NCI-H345 treated with DMSO at 0.1 percent for 48 hours (cell line): ENCODE measurements around the gene COL23A1.

ENCODE experiments used
- DNase-seq: peaks from one replicate; lab custom pipeline; 2025; ENCODE audit not compliant: unreplicated experiment; lab: John Stamatoyannopoulos, UW

The COL23A1 gene

DNA sequence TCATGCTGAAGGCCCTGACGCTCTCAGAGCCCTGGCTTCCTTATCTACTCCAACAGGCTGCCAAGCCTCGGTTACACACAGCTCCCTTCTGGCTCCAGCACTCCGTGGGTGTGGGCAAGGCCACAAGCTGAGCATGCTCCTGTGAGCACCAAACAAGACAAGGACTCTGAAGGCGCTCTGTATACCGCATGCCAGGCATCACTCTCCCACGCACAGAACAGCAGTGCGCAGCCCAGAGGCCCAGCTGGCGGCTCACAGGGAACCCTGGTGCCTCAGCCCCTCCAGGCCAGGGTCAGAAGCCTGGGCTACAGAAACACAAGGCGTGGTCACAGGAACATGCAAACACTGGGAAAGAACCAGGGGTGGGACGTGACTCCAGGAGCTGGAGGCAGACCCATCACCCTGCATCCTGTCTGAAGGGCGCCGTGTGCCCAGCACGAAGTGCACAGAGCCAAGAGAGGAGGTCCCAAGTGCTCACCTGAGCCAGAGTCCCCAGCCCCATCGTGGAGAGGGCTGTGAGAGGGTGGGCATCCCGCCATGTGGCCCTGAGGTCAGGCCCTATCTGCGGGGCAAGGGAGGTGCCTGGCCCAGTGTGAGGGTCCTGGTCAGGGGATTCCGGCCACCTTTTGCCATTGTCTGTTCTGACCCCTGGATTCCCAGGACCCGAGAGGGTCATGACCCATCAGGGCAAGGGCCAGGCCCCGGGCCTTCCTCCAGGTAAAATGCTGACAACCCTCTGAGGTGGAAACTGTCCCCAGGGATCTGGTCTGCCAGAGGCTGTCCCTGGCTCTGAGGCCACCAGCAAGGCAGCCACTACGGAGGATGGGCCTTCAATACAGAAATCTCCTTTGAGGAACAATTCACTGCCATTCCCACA lies 54.7 kb downstream of the COL23A1 start:
- no peak for DNase-seq

DNA sequence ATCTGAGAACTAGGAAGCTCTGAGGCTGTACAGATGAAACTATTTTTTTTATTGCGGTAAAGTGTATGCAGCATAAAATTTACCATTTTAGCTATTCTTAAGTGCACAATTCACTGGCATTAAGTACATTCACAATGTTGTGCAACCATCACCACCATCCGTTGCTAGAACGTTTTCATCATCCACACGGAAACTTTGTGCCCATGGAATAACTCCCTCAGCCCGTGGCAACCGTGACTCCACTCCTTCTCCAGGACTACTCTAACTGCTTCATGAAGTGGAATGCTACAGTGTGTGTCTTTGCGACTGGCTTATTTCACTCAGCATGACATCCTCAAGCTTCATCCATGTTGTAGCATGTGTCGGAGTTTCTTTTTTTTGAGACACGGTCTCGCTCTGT lies 57.1 kb downstream of the COL23A1 start:
- DNase-seq, result no peak

DNA sequence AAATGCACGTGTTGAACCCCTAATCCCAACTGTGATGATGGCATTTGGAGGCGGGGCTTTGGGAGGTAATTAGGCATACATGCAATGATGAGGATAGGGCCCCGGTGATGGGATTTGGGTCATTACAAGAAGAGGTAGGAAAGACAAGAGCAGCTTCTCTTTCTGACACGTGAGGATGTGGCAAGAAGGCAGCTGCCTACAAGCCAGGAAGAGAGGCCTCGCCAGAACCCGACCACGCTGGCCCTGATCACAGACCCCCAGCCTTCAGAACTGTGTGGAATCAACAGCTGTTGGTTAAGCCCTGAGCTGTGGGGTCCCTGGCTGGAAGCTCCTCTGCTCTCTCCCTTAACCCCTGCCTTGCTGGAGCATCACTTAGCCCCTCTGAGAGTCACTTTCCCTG lies 57.5 kb downstream of the COL23A1 start:
- no peak for DNase-seq

DNA sequence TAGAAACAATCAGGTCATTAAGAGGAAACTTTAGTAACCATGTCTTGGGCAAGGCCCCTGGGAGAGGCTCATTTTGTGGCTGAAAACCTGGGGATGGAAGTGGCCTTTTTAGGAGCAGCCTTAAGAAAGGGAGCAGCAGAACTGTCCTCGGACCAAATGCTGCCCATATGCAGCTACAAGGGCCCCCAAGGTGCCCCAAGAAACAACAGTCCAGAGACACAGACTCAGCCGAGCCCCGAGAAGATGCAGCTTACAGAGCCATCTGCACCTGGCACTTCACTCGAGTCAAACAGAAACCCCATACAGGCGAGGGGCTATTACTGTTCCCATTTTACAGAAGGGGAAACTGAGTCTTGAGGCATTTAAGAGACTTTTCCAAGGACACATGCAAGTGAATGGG lies 58.0 kb downstream of the COL23A1 start:
- no peak for DNase-seq

DNA sequence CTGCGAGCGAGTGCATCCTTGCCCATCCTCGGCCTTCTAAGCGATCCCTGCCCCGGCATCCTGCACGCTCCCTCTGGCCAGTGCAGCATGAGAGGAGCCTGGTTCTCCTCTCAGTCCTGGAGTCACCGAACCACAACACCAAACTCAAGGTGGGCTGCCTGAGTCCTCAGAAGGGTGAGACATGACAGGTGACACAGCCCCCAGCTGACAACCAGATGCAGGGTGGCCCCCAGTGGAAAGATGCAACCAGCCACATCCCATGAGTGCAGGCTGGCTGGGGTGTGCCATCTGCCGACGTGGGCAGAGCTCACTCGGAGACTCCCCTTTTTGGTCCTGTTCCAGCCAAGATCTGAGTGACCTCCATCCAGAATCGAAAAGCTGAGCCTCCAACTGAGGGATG lies 58.4 kb downstream of the COL23A1 start:
- DNase-seq, result no peak

- no peak for DNase-seq
Measured at GRCh38 chr5:178530526-178530925, 59.7 kb downstream of the COL23A1 start.

DNA sequence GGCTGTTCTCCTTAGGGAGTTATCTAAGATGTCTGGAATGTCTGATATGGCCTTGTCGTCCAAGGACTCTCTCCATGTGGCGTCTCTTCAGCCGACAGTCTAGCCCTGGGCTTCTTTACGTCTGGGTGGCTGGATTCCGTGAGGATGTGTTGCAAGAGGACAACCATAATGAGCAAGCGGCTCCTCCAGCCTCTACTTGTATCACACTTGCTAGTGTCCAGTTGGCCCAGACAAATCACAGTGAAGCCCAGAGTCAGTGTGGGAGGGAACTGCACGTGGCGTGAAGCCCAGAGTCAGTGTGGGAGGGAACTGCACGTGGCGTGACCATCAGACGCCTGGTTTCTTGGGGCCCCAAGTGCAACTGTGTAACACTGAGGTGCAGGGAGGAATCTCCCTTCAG lies 61.1 kb downstream of the COL23A1 start:
- no peak for DNase-seq

DNA sequence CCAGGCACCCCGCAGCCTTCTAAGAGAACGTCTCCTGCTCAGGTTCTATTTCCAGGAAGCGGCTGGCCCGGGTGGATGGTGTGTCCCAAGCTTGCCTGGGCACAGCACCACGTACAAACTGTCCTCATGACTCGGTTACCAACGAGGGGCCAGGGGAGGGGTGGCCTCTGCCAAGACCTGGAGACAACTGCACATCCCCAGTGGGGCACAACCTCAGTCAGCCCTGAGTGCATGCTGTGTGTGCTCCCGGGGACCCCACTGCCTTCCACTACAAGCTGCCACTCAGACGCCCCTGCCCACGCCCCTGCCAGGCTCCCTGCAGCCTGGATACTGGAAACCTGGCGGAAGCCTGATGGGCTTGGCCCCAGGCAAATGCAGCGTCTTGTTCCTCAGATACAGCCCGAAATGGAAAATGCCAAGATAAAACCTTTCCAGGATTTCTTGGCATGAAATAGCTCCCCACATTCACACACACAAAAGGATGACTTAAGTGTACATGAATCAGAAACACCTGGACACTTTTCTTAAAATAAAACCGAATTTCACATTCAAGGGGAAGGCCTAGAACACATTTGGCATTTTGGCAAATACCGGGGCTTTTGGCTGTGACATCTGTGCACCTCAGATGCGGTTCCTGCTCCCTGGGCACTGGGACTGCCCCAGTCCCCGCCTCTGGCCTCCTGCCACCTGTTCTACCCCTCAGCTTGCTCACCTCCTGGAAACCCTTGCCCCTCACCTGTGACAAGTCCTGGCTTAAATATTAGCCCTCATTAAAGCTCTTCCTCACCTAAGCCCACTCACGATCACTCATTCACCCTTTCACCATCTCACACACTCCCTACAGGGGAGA lies 62.5 kb downstream of the COL23A1 start:
- DNase-seq, result no peak

- no peak for DNase-seq
Measured at GRCh38 chr5:178526773-178527457, 63.3 kb downstream of the COL23A1 start.

GRCh38 chr5:178525906-178526732 lies 64.1 kb downstream of the COL23A1 start:
- DNase-seq, result no peak

- DNase-seq, result no peak
Measured at GRCh38 chr5:178524093-178524882, 65.9 kb downstream of the COL23A1 start.

DNA sequence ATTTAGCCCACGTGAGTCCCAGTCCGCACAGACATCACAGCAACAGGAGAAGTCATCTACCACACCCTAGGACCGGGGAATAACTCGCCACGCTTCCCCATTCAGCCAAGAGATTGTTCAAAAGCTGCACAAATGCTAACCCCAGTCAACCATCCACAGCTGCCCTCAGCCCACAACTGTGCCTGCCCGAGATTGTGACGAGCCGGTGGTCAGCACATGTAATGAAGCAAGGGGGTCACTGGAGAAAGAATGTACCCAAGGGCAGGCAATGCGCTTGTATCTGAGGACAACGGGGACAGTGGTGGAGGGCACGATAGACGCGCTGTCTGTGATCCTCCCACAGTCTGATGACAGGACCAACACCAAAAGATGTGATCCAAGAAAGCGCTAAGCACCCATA lies 67.8 kb downstream of the COL23A1 start:
- no peak for DNase-seq

GRCh38 chr5:178520851-178521250 lies 69.3 kb downstream of the COL23A1 start:
- no peak for DNase-seq

- DNase-seq, result no peak
Measured at GRCh38 chr5:178519804-178520203, 70.4 kb downstream of the COL23A1 start.

- no peak for DNase-seq
Measured at GRCh38 chr5:178519155-178519554, 71.0 kb downstream of the COL23A1 start.

- DNase-seq, result no peak
Measured at GRCh38 chr5:178516504-178517235, 73.5 kb downstream of the COL23A1 start.

GRCh38 chr5:178515776-178516503 lies 74.3 kb downstream of the COL23A1 start:
- no peak for DNase-seq

DNA sequence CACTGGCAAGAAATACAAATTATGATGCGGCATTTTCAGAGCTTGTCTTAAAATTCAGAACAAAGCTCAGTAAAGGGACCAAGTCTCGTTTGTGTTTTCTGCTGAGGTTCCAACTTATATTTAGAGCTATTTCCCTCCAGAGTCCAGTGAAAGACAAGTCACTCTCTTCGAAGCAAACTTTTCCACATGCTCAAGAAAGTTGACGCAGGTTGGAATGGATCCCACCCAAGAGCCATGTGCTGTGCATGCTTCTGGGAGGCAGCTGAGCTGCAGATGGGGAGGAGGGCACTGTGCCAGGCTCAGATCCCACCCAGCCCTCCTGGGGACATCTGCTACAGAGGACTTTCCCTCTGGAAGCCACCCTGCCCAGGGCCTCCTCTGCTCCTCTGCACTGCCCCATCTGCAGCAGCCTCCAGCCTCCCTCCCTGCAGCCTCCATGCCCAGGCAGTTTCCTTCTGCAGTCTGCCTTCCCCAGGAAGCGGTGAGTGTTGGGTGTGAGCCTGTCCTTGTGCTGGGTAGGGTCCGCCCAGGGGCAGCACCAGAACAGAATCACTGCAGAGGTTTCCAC lies 75.3 kb downstream of the COL23A1 start:
- no peak for DNase-seq
